Measurements from ENCODE around the gene AFDN.
A peak's percentile ranks its signal among the peaks of the same experiment; 100 is the strongest.

AFDN gene

DNA sequence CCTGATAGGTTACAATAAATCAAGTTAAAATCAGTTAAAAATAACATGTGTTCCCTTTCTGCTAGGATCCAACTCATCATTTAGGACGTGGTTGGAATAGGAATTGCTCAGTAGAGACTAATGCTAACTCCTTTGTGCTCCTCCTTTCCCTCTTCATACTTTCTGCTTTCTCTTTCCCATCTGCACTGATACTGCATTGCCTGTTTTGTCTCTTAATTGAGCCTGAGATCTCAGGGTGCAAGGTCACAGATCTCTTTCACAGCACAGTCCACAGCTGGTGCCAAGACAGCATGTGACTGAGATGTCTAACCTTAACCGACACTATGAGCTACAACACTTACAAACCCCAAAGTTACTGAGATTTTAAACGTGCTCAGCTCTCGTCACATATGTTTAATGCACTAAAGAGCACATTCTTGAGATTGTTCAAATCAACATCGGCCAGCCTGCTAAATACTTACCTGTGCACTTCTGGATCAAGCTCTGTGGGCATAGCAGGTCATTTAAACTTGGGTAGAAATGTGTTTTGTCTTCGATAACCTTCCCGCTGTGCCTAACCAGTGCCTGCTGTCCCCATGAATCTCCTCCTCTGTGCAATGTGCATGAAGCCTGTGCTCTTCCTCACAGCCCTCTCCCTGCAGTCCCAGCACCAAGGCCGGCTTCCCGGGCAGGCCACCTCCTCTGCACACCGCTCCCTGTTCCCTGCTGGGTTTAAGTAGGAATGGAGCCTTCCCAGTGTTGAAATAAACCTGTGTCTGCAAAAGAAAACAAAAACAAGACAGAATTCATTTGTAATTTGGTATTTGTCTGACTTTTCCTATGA lies 39.6 kb upstream of the AFDN start:
- no peaks in the 10 kb centered on the region for H3K36me3 ChIP-seq (ENCODE audit: control insufficient read depth in 1 of 2, insufficient read depth in 2 of 2, low read length in 2 of 2)
- H3K27me3 ChIP-seq (ENCODE audit: control insufficient read depth in 1 of 2, insufficient read depth in 2 of 2, low read length in 2 of 2), result no peaks in the 10 kb centered on the region
- no peak overlapping the region for H3K4me3 ChIP-seq (ENCODE audit: low read depth in 1 of 2, low read length in 2 of 2)
- no peak overlapping the region for H3K27ac ChIP-seq (ENCODE audit: low read depth, low read length)
- H3K9me3 ChIP-seq (ENCODE audit: control insufficient read depth in 1 of 2, low read length in 2 of 2), result no peaks in the 10 kb centered on the region
- H3K4me1 ChIP-seq (ENCODE audit: control insufficient read depth in 1 of 2, insufficient read depth in 2 of 2, low read length in 2 of 2), result peaks cover 14 to 16% of the 10 kb centered on the region in 2 donors
- no peak overlapping the region for H3K9ac ChIP-seq (ENCODE audit: low read depth in 1 of 2, low read length in 2 of 2)

DNA sequence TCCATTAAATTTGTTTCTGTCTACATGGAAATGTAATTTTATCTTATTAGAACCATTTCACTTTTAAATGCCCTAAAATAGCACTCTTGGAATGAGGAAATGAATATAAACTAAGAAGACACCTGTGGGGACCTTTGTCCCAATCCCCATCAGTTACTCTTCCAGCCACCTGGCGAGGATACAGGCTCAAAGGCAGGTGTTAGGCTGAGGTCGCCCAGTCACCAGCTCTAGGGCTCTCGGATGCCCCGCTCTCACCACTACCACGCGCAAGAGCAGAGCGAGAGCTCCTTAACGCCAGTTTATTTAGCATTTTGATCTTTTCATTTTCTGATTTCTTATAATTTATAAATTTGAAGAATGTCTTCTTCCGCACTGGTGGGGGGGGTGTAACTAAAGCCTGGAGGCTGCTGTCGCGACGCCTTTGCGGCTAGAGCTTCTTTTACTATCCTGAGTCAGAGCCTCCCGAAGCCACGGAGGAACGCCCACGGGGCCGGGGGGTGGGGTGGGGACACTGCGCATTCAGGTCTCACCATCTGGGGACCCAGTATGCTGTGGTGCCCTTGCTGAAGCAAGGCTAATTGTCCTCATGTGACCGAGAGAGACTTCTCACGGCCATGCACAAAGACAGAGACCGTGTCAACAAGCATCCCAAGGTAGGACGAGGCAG lies 38.7 kb upstream of the AFDN start:
- H3K27me3 ChIP-seq (ENCODE audit: control insufficient read depth in 1 of 2, insufficient read depth in 2 of 2, low read length in 2 of 2), result no peaks in the 10 kb centered on the region
- no peaks in the 10 kb centered on the region for H3K36me3 ChIP-seq (ENCODE audit: control insufficient read depth in 1 of 2, insufficient read depth in 2 of 2, low read length in 2 of 2)
- H3K27ac ChIP-seq (ENCODE audit: low read depth, low read length), result no peak overlapping the region
- H3K9ac ChIP-seq (ENCODE audit: low read depth in 1 of 2, low read length in 2 of 2), result no peak overlapping the region
- no peaks in the 10 kb centered on the region for H3K9me3 ChIP-seq (ENCODE audit: control insufficient read depth in 1 of 2, low read length in 2 of 2)
- H3K4me3 ChIP-seq (ENCODE audit: low read depth in 1 of 2, low read length in 2 of 2), result no peak overlapping the region
- H3K4me1 ChIP-seq (ENCODE audit: control insufficient read depth in 1 of 2, insufficient read depth in 2 of 2, low read length in 2 of 2), result peaks cover 14 to 16% of the 10 kb centered on the region in 2 donors

DNA sequence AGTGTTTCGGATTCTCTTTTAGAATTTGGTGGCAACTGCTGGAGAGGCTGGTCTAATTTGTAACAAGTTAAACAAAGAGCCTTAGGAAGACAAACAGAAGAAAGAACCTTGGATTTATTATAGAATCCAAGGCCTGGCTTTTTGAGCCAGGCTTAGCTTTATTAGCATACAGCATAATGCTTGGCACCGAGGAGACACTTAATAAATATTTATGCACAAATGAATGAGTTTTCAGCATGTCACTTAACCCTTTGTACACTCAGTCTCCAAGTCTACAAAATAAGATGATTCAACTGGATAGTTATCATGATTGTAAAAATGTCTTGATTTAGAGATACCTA lies 38.2 kb upstream of the AFDN start:
- no peak overlapping the region for H3K9ac ChIP-seq (ENCODE audit: low read depth in 1 of 2, low read length in 2 of 2)
- H3K36me3 ChIP-seq (ENCODE audit: control insufficient read depth in 1 of 2, insufficient read depth in 2 of 2, low read length in 2 of 2), result no peaks in the 10 kb centered on the region
- H3K4me3 ChIP-seq (ENCODE audit: low read depth in 1 of 2, low read length in 2 of 2), result no peak overlapping the region
- H3K9me3 ChIP-seq (ENCODE audit: control insufficient read depth in 1 of 2, low read length in 2 of 2), result no peaks in the 10 kb centered on the region
- no peaks in the 10 kb centered on the region for H3K27me3 ChIP-seq (ENCODE audit: control insufficient read depth in 1 of 2, insufficient read depth in 2 of 2, low read length in 2 of 2)
- H3K27ac ChIP-seq (ENCODE audit: low read depth, low read length), result no peak overlapping the region
- peaks cover 14 to 18% of the 10 kb centered on the region in 2 donors for H3K4me1 ChIP-seq (ENCODE audit: control insufficient read depth in 1 of 2, insufficient read depth in 2 of 2, low read length in 2 of 2)

DNA sequence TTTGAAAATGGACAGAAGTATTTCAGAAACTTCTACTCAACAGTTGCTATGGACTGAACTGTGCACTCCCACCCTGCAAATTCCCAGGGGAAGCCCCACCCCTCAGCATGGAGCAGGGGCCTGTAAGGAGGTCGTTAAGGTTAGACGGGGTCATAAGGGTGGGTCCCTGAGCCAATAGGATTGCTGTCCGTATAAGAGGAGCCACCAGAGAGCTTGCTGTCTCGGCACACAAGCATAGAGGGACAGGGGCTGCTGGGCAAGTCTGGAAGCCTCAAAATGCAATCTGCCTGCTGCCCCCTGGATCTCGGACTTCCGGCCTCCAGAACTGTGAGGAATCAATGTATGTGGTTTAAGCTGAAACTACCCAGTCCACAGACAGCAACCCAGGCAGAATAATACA lies 37.4 kb upstream of the AFDN start:
- Histone ChIP-seq H3K9me3 (ENCODE audit: control insufficient read depth in 1 of 2, low read length in 2 of 2) (no peaks in the 10 kb centered on the region), H3K27ac (ENCODE audit: low read depth, low read length) (no peak overlapping the region), H3K4me1 (ENCODE audit: control insufficient read depth in 1 of 2, insufficient read depth in 2 of 2, low read length in 2 of 2) (peaks cover 21 to 26% of the 10 kb centered on the region in 2 donors), H3K27me3 (ENCODE audit: control insufficient read depth in 1 of 2, insufficient read depth in 2 of 2, low read length in 2 of 2) (peaks cover under 1 to 2% of the 10 kb centered on the region in 2 donors), H3K9ac (ENCODE audit: low read depth in 1 of 2, low read length in 2 of 2) (no peak overlapping the region), H3K4me3 (ENCODE audit: low read depth in 1 of 2, low read length in 2 of 2) (no peak overlapping the region), H3K36me3 (ENCODE audit: control insufficient read depth in 1 of 2, insufficient read depth in 2 of 2, low read length in 2 of 2) (no peaks in the 10 kb centered on the region)

DNA sequence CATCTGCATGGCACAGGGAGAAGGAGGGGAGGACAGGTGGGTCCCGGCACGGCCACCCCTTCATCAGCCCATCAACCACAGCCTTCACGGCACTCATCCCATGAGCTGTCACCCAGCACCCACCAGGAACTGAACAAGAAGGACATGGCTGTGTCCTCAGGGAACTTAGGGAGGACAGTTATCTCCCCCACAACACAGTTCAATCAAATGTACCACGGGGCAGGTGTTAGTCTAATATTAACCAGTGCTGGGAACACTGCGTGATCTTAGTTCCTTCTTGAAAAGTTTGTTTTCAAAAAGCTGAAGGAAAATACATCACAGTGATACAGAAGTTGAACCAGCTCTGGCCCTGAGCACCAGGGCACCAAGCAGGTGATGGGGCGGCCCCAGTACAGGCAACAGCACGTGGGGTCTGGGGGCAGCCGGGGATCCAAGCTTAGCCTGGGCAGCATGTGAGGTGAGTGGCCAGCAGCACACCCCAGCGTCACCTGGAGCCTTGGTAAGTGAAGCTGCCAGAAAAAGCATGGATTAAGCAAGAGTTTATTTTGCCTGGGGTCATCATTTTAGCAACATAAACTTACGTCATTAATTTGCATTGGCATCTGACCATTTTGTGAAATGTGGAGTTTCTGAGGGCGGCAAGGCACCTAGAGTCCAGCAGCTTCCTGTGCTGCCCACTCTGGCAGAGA lies 35.5 kb upstream of the AFDN start:
- H3K4me3 ChIP-seq (ENCODE audit: low read depth in 1 of 2, low read length in 2 of 2), result no peak overlapping the region
- no peak overlapping the region for H3K27ac ChIP-seq (ENCODE audit: low read depth, low read length)
- H3K27me3 ChIP-seq (ENCODE audit: control insufficient read depth in 1 of 2, insufficient read depth in 2 of 2, low read length in 2 of 2), result peaks cover 6 to 16% of the 10 kb centered on the region in 2 donors
- H3K9me3 ChIP-seq (ENCODE audit: control insufficient read depth in 1 of 2, low read length in 2 of 2), result no peaks in the 10 kb centered on the region
- no peaks in the 10 kb centered on the region for H3K36me3 ChIP-seq (ENCODE audit: control insufficient read depth in 1 of 2, insufficient read depth in 2 of 2, low read length in 2 of 2)
- peaks cover 30 to 40% of the 10 kb centered on the region in 2 donors for H3K4me1 ChIP-seq (ENCODE audit: control insufficient read depth in 1 of 2, insufficient read depth in 2 of 2, low read length in 2 of 2)
- H3K9ac ChIP-seq (ENCODE audit: low read depth in 1 of 2, low read length in 2 of 2), result no peak overlapping the region

DNA sequence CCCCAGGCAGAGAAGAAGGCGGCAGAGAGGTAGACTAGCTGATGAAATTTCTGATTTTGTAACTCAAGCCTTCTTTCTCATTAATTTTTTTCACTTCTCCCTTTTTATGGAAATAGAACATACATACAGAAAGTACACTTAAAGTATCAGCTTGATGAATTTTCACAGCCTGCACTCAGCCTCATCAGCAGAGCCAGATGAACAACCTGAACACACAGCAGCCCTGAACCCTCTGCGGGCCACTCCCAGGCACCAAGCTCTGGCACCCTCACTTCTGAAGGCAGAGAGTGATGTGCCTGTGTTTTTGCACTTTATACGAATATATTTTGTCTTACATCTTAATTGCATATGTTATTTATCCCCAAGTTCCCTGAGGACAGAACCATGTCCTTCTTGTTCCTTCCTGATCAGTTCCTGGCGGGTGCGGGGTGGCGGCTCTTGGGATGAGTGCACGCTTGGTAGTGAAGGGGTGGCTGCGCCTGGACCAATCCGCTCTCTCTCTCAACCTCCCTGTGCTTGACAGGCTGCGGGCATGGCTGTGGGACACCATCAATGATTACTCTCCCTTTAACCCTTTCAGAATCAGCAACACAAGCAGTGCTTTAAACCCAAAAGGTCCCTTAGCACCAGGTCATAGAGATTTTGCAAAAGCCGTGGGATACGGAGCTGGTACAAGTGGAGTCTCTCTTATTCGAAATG lies 34.8 kb upstream of the AFDN start:
- Histone ChIP-seq H3K27ac (ENCODE audit: low read depth, low read length) (no peak overlapping the region), H3K9ac (ENCODE audit: low read depth in 1 of 2, low read length in 2 of 2) (no peak overlapping the region), H3K27me3 (ENCODE audit: control insufficient read depth in 1 of 2, insufficient read depth in 2 of 2, low read length in 2 of 2) (peaks cover 6 to 16% of the 10 kb centered on the region in 2 donors), H3K4me3 (ENCODE audit: low read depth in 1 of 2, low read length in 2 of 2) (no peak overlapping the region), H3K36me3 (ENCODE audit: control insufficient read depth in 1 of 2, insufficient read depth in 2 of 2, low read length in 2 of 2) (no peaks in the 10 kb centered on the region), H3K9me3 (ENCODE audit: control insufficient read depth in 1 of 2, low read length in 2 of 2) (no peaks in the 10 kb centered on the region), H3K4me1 (ENCODE audit: control insufficient read depth in 1 of 2, insufficient read depth in 2 of 2, low read length in 2 of 2) (peaks cover 28 to 41% of the 10 kb centered on the region in 2 donors)

DNA sequence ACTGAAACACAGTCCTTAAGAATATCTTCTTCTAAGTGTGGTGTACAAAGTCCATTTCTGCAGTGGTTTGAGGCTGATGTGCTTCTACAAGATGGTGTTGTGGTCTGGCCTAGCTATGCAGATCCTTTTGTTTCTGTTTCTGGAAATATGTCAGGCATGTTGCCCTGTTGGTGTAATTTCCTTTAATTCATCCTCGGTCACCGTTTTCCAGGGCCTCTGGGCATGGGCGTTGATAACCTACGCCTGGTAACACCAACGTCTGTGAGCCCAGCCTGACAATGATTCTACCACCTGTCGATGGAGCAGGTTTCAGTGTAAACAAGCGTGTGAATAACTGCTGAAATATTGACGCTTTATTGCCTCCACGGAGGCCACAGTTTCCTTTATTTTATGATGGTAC lies 33.3 kb upstream of the AFDN start:
- peaks cover 27 to 42% of the 10 kb centered on the region in 2 donors for H3K4me1 ChIP-seq (ENCODE audit: control insufficient read depth in 1 of 2, insufficient read depth in 2 of 2, low read length in 2 of 2)

DNA sequence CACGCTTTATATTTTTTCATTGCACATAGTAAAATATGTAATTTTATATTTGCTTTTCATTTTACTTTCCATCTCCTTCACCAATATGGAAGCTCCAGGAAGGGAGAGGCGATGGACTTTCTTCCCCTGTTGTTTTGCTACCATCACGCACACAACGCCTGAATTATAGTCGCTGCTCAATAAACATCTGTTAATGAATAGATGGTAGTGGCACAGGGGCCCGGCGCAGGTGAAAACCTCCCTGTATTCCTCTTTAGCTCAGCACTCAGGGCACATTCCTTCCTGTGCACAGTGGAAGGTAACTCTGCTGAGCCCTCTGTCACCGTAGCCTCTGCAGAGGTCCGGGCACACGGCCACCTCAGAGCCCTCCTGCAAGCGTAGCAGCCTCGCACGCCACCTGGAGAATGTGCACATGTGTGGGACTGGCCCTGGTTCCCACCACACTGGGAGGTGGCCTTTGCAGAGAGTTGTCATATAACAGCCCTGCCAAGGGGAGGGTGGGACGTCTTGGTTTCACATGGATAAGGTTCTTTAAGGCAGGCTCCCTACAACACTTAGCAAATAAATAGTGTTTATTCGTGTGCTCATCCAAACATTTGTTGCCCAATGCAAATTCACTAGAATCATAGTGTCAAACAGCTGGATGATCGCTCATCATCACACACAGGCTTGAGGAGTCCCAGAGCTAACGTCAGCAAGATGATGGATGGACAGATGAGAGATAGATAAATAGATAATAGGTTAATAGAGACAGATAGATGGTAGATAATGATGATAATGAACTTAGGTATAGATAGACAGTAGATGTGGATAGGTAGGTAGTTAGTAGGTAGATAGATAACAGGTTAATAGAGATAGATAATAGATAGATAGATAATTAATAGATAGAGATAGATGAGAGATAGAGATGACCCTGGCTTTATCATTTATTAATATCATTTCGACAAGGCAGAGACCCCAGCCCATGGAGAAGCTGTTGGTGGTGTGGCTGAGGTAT lies 32.3 kb upstream of the AFDN start:
- Histone ChIP-seq H3K27me3 (ENCODE audit: control insufficient read depth in 1 of 2, insufficient read depth in 2 of 2, low read length in 2 of 2) (peaks cover 6 to 16% of the 10 kb centered on the region in 2 donors), H3K4me3 (ENCODE audit: low read depth in 1 of 2, low read length in 2 of 2) (no peak overlapping the region), H3K4me1 (ENCODE audit: control insufficient read depth in 1 of 2, insufficient read depth in 2 of 2, low read length in 2 of 2) (peaks cover 37 to 48% of the 10 kb centered on the region in 2 donors), H3K27ac (ENCODE audit: low read depth, low read length) (no peak overlapping the region), H3K9ac (ENCODE audit: low read depth in 1 of 2, low read length in 2 of 2) (no peak overlapping the region), H3K36me3 (ENCODE audit: control insufficient read depth in 1 of 2, insufficient read depth in 2 of 2, low read length in 2 of 2) (no peaks in the 10 kb centered on the region), H3K9me3 (ENCODE audit: control insufficient read depth in 1 of 2, low read length in 2 of 2) (no peaks in the 10 kb centered on the region)

More for the DNA sequence above, 33.3 kb upstream of the AFDN start:
- no peak overlapping the region for H3K27ac ChIP-seq (ENCODE audit: low read depth, low read length)
- no peak overlapping the region for H3K9ac ChIP-seq (ENCODE audit: low read depth in 1 of 2, low read length in 2 of 2)
- H3K4me3 ChIP-seq (ENCODE audit: low read depth in 1 of 2, low read length in 2 of 2), result no peak overlapping the region
- peaks cover 6 to 16% of the 10 kb centered on the region in 2 donors for H3K27me3 ChIP-seq (ENCODE audit: control insufficient read depth in 1 of 2, insufficient read depth in 2 of 2, low read length in 2 of 2)
- H3K36me3 ChIP-seq (ENCODE audit: control insufficient read depth in 1 of 2, insufficient read depth in 2 of 2, low read length in 2 of 2), result no peaks in the 10 kb centered on the region
- no peaks in the 10 kb centered on the region for H3K9me3 ChIP-seq (ENCODE audit: control insufficient read depth in 1 of 2, low read length in 2 of 2)

DNA sequence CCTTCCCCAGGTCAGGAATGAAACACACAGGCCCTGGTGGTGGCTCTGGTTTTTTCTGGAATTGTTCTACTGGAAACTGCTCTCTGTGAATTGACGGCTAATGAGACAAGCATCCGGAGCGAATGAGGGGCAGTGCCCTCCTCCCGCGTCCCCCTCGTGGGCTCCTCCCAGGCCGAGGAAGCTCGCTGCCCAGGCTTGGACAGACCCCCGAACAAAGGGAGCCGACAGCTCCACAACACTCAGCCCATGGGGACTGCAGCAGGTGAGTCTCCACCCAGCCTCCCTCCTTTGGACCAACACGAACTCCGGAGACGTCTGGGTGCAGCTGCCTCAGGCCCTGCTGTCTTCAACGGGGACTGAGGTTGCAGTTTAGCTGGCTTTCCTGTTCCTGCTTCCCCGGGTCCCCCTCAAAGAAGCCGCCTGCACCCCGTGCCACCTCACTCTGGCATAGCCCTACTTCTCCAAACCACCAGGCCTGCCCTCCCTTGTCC lies 31.3 kb upstream of the AFDN start:
- no peak overlapping the region for H3K27ac ChIP-seq (ENCODE audit: low read depth, low read length)
- peak overlapping the region in 1 of 2 donors; percentile 60 for H3K9ac ChIP-seq (ENCODE audit: low read depth in 1 of 2, low read length in 2 of 2)
- peak overlapping the region; percentile 69 to 71 for H3K4me3 ChIP-seq (ENCODE audit: low read depth in 1 of 2, low read length in 2 of 2)
- H3K4me1 ChIP-seq (ENCODE audit: control insufficient read depth in 1 of 2, insufficient read depth in 2 of 2, low read length in 2 of 2), result peaks cover 40 to 51% of the 10 kb centered on the region in 2 donors
- H3K27me3 ChIP-seq (ENCODE audit: control insufficient read depth in 1 of 2, insufficient read depth in 2 of 2, low read length in 2 of 2), result peaks cover 6 to 16% of the 10 kb centered on the region in 2 donors
- no peaks in the 10 kb centered on the region for H3K36me3 ChIP-seq (ENCODE audit: control insufficient read depth in 1 of 2, insufficient read depth in 2 of 2, low read length in 2 of 2)
- no peaks in the 10 kb centered on the region for H3K9me3 ChIP-seq (ENCODE audit: control insufficient read depth in 1 of 2, low read length in 2 of 2)
